SU-DHL-6 (cell line): ENCODE data around the gene RGS1.

Experiments used
- H2AFZ ChIP-seq: fragments of 200-600 bp; sonication (generic); 2 replicates; pipeline ENCODE4 v1.6.1; 2014; ENCODE audit warnings: low read depth, mild to moderate bottlenecking, moderate library complexity, mixed read lengths, antibody characterized with exemption, low read length; ENCODE audit not compliant: severe bottlenecking
- H3F3A ChIP-seq: fragments of 200-600 bp; shearing (Covaris generic); 2 replicates; pipeline ENCODE4 v1.6.0; 2016; ENCODE audit warnings: antibody characterized with exemption, mild to moderate bottlenecking; ENCODE audit not compliant: insufficient read depth
- H3K27ac ChIP-seq: fragments of 200-600 bp; sonication (generic); 2 replicates; pipeline ENCODE4 v1.5.1; 2016; ENCODE audit warnings: low read depth, mild to moderate bottlenecking, low read length, moderate library complexity, mixed read lengths
- H3K27me3 ChIP-seq: fragments of 200-600 bp; sonication (generic), shearing (Covaris generic); 2 replicates; pipeline ENCODE4 v1.6.0; 2014; ENCODE audit warnings: mild to moderate bottlenecking, low read length
- H3K36me3 ChIP-seq: fragments of 200-600 bp; sonication (generic); 2 replicates; pipeline ENCODE4 v1.6.1; 2014; ENCODE audit warnings: mild to moderate bottlenecking, low read length, mixed read lengths
- H3K4me2 ChIP-seq: fragments of 300-600, 200-600 bp; shearing (Covaris generic), sonication (generic); 2 replicates; pipeline ENCODE4 v1.6.0; 2014; ENCODE audit warnings: low read length, low read depth, mild to moderate bottlenecking; ENCODE audit not compliant: poor library complexity, severe bottlenecking
- H3K4me3 ChIP-seq: fragments of 200-600 bp; sonication (generic); 2 replicates; pipeline ENCODE4 v1.5.1; 2014; ENCODE audit warnings: antibody characterized with exemption, low read length, mild to moderate bottlenecking, mixed read lengths; ENCODE audit not compliant: insufficient read depth, poor library complexity, severe bottlenecking
- H3K79me2 ChIP-seq: fragments of 200-600 bp; sonication (generic); 2 replicates; pipeline ENCODE4 v1.6.1; 2014; ENCODE audit warnings: mild to moderate bottlenecking, low read length, moderate library complexity; ENCODE audit not compliant: insufficient read depth
- H3K9ac ChIP-seq: fragments of 200-600 bp; sonication (generic); 2 replicates; pipeline ENCODE4 v1.7.0; 2014; ENCODE audit warnings: mild to moderate bottlenecking, low read length
- H3K9me2 ChIP-seq: fragments of 200-600 bp; sonication (generic); replicated peaks from 2 replicates; pipeline ENCODE4 v1.6.1; 2014; ENCODE audit warnings: low read length; ENCODE audit not compliant: insufficient read depth
- H3K9me3 ChIP-seq: fragments of 200-600 bp; sonication (generic); 2 replicates; pipeline ENCODE4 v1.6.1; 2014; ENCODE audit warnings: low read length, mixed read lengths; ENCODE audit not compliant: insufficient read depth
- H4K20me1 ChIP-seq: fragments of 200-600 bp; sonication (generic); 2 replicates; pipeline ENCODE4 v1.6.1; 2014; ENCODE audit warnings: low read depth, mild to moderate bottlenecking, antibody characterized with exemption, low read length, moderate library complexity, mixed read lengths
- EZH2phosphoT487 ChIP-seq: fragments of 200-600 bp; sonication (generic), shearing (Covaris generic); conservative IDR thresholded peaks from 2 replicates; pipeline ENCODE4 v1.6.1; 2018; ENCODE audit warnings: mild to moderate bottlenecking, antibody characterized with exemption, low read length, moderate library complexity, mixed read lengths
- TF ChIP-seq, protein P1 (sequence below): fragments of 200-600 bp; sonication (generic); IDR thresholded peaks from one replicate; pipeline ENCODE4 v1.5.1; 2017; ENCODE audit warnings: antibody characterized with exemption, mild to moderate bottlenecking, low read length, moderate library complexity; ENCODE audit not compliant: insufficient read depth, poor library complexity, severe bottlenecking

RGS1 gene

DNA sequence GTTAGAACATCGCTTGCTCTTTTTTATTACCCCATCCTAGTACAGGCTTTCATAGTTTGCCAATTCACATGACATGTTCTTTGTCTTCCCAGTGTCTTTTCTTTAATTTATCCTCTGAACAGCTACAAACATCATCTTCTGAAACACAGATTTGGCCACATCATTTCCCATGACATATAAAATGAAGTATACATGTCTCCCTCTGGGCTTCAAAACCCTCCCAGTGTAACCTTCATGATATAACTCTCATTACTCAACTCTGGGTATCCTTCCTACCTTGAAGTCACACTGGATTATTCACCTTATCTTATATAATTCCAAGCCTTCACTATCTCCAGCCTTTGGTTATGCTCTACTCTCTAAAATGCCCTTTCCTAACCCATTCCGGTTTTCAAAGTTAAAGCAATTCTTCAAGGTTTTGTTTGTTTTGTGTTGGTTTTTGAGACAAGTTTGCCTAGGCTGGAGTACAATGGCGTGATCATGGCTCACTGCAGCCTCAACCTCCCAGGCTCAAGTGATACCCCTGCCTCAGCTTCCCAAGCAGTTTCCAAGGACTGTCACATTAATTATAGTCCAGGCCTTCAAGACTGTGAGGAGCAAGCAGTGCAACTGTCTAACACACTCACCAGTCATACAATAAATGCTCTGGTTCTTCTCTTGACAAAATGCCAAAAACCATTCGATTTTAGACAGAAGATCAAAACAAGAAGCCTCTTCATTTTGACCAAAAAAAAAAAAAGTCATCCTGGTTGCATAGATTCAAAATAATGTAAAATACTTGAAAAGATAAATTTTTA is 5.8 kb downstream of the RGS1 start:
- H3K9me3 ChIP-seq: no peaks in the 10 kb centered on the region
- H3K27me3 ChIP-seq: no peaks in the 10 kb centered on the region
- no peak overlapping the region for H3K4me3 ChIP-seq
- TF ChIP-seq EZH2phosphoT487: no peak
- TF ChIP-seq, protein P1, sequence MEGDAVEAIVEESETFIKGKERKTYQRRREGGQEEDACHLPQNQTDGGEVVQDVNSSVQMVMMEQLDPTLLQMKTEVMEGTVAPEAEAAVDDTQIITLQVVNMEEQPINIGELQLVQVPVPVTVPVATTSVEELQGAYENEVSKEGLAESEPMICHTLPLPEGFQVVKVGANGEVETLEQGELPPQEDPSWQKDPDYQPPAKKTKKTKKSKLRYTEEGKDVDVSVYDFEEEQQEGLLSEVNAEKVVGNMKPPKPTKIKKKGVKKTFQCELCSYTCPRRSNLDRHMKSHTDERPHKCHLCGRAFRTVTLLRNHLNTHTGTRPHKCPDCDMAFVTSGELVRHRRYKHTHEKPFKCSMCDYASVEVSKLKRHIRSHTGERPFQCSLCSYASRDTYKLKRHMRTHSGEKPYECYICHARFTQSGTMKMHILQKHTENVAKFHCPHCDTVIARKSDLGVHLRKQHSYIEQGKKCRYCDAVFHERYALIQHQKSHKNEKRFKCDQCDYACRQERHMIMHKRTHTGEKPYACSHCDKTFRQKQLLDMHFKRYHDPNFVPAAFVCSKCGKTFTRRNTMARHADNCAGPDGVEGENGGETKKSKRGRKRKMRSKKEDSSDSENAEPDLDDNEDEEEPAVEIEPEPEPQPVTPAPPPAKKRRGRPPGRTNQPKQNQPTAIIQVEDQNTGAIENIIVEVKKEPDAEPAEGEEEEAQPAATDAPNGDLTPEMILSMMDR: no peak
- H3K9me2 ChIP-seq: no peaks in the 10 kb centered on the region
- peaks cover 27% of the 10 kb centered on the region for H3F3A ChIP-seq
- H3K27ac ChIP-seq: no peak overlapping the region
- H2AFZ ChIP-seq: no peak overlapping the region
- H3K4me2 ChIP-seq: no peak overlapping the region
- peaks cover 38% of the 10 kb centered on the region for H3K36me3 ChIP-seq
- no peak overlapping the region for H3K9ac ChIP-seq
- H4K20me1 ChIP-seq: no peaks in the 10 kb centered on the region
- peaks cover 17% of the 10 kb centered on the region; the same call in 1 of the 2 replicates for H3K79me2 ChIP-seq

DNA sequence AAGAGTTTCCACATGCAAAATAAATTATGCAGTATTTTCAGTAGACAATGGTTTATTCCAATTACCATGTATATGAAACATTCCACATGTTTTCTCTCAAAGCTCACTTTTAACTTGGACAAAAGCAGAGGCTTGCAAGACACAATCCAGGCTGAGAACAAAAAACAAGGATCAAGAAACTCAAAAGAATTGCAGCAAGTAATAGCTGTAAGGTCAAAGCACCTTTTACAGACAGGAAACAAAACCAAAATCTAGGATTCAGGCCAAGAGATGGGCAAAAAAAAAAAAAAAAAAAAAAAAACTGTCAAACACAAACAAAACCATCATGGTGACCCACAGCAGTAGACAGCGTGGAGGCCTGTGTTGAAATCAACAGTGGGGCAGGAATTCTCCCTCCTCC is 9.3 kb downstream of the RGS1 start:
- H4K20me1 ChIP-seq: no peaks in the 10 kb centered on the region
- H3K9me2 ChIP-seq: no peaks in the 10 kb centered on the region
- no peak overlapping the region for H3K4me2 ChIP-seq
- no peak overlapping the region for H3K9ac ChIP-seq
- H3K36me3 ChIP-seq: peaks cover 3% of the 10 kb centered on the region; the same call in 1 of the 2 replicates
- H3K9me3 ChIP-seq: no peaks in the 10 kb centered on the region
- peaks cover 15% of the 10 kb centered on the region for H3F3A ChIP-seq
- H3K27me3 ChIP-seq: no peaks in the 10 kb centered on the region
- no peak overlapping the region for H3K4me3 ChIP-seq
- H3K79me2 ChIP-seq: no peaks in the 10 kb centered on the region
- TF ChIP-seq, protein P1: no peak
- no peak for TF ChIP-seq EZH2phosphoT487
- H2AFZ ChIP-seq: no peak overlapping the region
- H3K27ac ChIP-seq: no peak overlapping the region

DNA sequence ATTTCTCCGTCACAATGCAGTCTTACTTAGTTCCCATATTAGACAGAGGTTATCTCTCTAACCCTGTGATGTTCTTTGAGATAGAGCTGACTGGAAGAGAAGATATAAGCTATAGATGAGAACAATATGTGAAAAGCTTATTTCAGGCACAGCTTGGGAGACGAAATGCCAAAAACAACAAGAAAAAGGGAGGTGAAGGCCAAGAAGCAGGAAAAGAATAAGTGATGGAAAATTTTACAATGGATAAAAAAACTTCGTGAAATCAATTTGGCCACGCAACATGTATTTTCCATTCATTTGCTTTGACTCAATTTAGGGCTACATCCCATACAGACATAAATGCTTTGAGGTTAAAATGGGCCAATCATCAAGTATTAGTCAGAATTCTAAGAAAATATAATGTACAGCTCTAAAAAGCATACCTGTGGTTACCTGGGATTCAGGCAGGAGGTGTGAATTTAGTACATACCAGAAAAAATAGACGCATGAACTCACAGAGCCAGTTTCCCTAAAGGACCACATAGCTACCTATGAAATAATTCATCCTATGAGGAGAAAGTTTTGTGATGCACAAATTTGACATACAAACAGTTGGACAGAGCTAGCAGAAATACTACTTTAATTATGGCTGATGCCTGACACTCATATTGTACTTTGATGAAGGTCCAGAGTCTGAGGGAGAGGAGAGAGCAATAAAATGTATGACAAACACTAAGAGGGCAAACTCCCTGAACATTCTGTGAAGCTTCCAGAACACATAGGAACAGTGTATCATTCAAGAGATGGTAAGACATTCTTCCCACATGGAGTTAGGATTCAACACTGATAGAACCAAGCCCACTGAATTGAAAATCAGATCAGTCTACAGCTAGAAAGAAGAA is 12.1 kb downstream of the RGS1 start:
- no peaks in the 10 kb centered on the region for H3K27me3 ChIP-seq
- no peaks in the 10 kb centered on the region for H3K9me2 ChIP-seq
- H2AFZ ChIP-seq: no peak overlapping the region
- no peaks in the 10 kb centered on the region for H3F3A ChIP-seq
- no peak overlapping the region for H3K27ac ChIP-seq
- no peaks in the 10 kb centered on the region for H3K9me3 ChIP-seq
- H3K36me3 ChIP-seq: no peaks in the 10 kb centered on the region
- no peak overlapping the region for H3K4me2 ChIP-seq
- TF ChIP-seq EZH2phosphoT487: no peak
- TF ChIP-seq, protein P1: no peak
- no peaks in the 10 kb centered on the region for H3K79me2 ChIP-seq
- H3K9ac ChIP-seq: no peak overlapping the region
- no peak overlapping the region for H3K4me3 ChIP-seq
- no peaks in the 10 kb centered on the region for H4K20me1 ChIP-seq
